K562 (cell line): Measurements from ENCODE around the gene GABRA5. TPM values are rescaled to one million over a fixed set of nuclear protein-coding genes. Genes with fewer than 3 reads are reported as not detected.

Experiments
- ATAC-seq: fragments of 200-7000 bp; cut with Tn5 transposase; 3 replicates; pipeline ENCODE4 v1.9.1; 2020; ENCODE audit warnings: moderate library complexity
- BruUV-seq: library from RNA; stranded (reverse); fragments of 400-500 nt; replicated peaks from 2 replicates; lab custom pipeline; 2021; lab: Mats Ljungman, UMichigan
- CTCF ChIA-PET: fragments of 300-600 bp; formaldehyde crosslinking; extraction: SDS; loops from one replicate; lab custom pipeline; 2021; ENCODE audit warnings: low intra/inter-chr PET ratio; lab: Yijun Ruan, JAX
- POLR2A ChIA-PET: fragments of 300-600, 350-650 bp; sonication (Branson Sonifier 250); formaldehyde crosslinking; extraction: SDS; loops from one replicate; lab custom pipeline; 2021; ENCODE audit warnings: antibody characterized with exemption, inconsistent platforms; lab: Yijun Ruan, JAX
- DNase-seq, 4 experiments: peaks; one replicate each; pipeline versions ENCODE4 v3.0.0 to v3.0.0-alpha.2; 2011 to 2018; ENCODE audit warnings: low spot score in 3 of 4, mixed read lengths in 3 of 4; ENCODE audit errors: extremely low read depth in 1 of 4
- FAIRE-seq: peaks from 2 replicates; lab custom pipeline; 2011; peaks lifted over from hg19 to GRCh38; lab: Jason Lieb, UNC
- H2AFZ ChIP-seq: 2 replicates; pipeline ENCODE4 v1.6.0; 2011; ENCODE audit warnings: low read depth, low read length, control low read depth, inconsistent platforms
- H3K27ac ChIP-seq: fragments of 200-600 bp; 3 replicates; pipeline ENCODE4 v1.8.0; 2011; ENCODE audit warnings: low read depth, mild to moderate bottlenecking, control low read depth, inconsistent platforms, low read length, moderate library complexity, mixed read lengths; ENCODE audit errors: extremely low read depth
- H3K27me3 ChIP-seq, 2 experiments: fragments of 300-600 bp in 1 of 2; 2 replicates in 1 of 2; 3 replicates in 1 of 2; pipeline versions ENCODE4 v1.6.0 to v1.8.0; 2011; ENCODE audit warnings: inconsistent platforms in 2 of 2, low read length in 2 of 2, mild to moderate bottlenecking in 1 of 2, mixed read lengths in 1 of 2, moderate library complexity in 1 of 2; ENCODE audit not compliant: control insufficient read depth in 2 of 2, insufficient read depth in 2 of 2
- H3K36me3 ChIP-seq: fragments of 300-600 bp; 3 replicates; pipeline ENCODE4 v1.8.0; 2011; ENCODE audit warnings: mild to moderate bottlenecking, low read length, inconsistent platforms; ENCODE audit not compliant: control insufficient read depth, insufficient read depth
- H3K4me1 ChIP-seq, 2 experiments: fragments of 200-600 bp in 1 of 2; replicated peaks in 1 of 2; 2 replicates in 1 of 2; 3 replicates in 1 of 2; pipeline versions ENCODE4 v1.5.1 to v1.8.0; 2011; ENCODE audit warnings: inconsistent platforms in 2 of 2, low read length in 2 of 2, mild to moderate bottlenecking in 1 of 2, mixed read lengths in 1 of 2, moderate library complexity in 1 of 2; ENCODE audit not compliant: control insufficient read depth in 2 of 2, insufficient read depth in 2 of 2
- H3K4me2 ChIP-seq: 2 replicates; pipeline ENCODE4 v1.6.1; 2011; ENCODE audit warnings: low read length, control low read depth, inconsistent platforms, mixed read lengths; ENCODE audit not compliant: insufficient read depth
- H3K4me3 ChIP-seq: fragments of 200-600 bp; sonication (generic), shearing (Covaris generic); 2 replicates; pipeline ENCODE4 v1.5.1; 2016; ENCODE audit warnings: control low read depth, inconsistent platforms
- H3K79me2 ChIP-seq: fragments of 200-600 bp; 3 replicates; pipeline ENCODE4 v1.8.0; 2011; ENCODE audit warnings: low read length, inconsistent platforms; ENCODE audit not compliant: control insufficient read depth, insufficient read depth
- H3K9ac ChIP-seq, 2 experiments: 2 replicates each; pipeline versions ENCODE4 v1.6.0 to v1.6.1; 2011; ENCODE audit warnings: low read depth in 2 of 2, low read length in 2 of 2, control low read depth in 1 of 2, inconsistent platforms in 1 of 2, mild to moderate bottlenecking in 1 of 2, mixed read lengths in 1 of 2; ENCODE audit not compliant: insufficient read depth in 1 of 2
- H3K9me1 ChIP-seq: one replicate; pipeline ENCODE4 v1.6.0; 2011; ENCODE audit warnings: inconsistent platforms, mild to moderate bottlenecking, low read length, moderate library complexity; ENCODE audit not compliant: control insufficient read depth, insufficient read depth
- H3K9me3 ChIP-seq: replicated peaks from 2 replicates; pipeline ENCODE4 v1.5.1; 2011; ENCODE audit warnings: low read depth, low read length, inconsistent platforms; ENCODE audit not compliant: control insufficient read depth, insufficient read depth
- H4K20me1 ChIP-seq: replicated peaks from 2 replicates; pipeline ENCODE4 v1.6.1; 2011; ENCODE audit warnings: low read length, inconsistent platforms, mixed read lengths; ENCODE audit not compliant: control insufficient read depth, insufficient read depth
- BHLHE40 ChIP-seq: IDR thresholded peaks from 2 replicates; pipeline ENCODE4 v1.6.1; 2011; ENCODE audit warnings: low read length, improper control_type of control experiment
- CCAR2 ChIP-seq: fragments of 200-400 bp; formaldehyde crosslinking; IDR thresholded peaks from 2 replicates; pipeline ENCODE4 v1.6.1; 2017; ENCODE audit warnings: mild to moderate bottlenecking, low read depth, low read length
- HMGN3 ChIP-seq: IDR thresholded peaks from 2 replicates; pipeline ENCODE4 v1.6.1; 2011; ENCODE audit warnings: borderline replicate concordance, low read depth, mild to moderate bottlenecking, mixed read lengths, low read length; ENCODE audit not compliant: insufficient read length; ENCODE audit errors: extremely low read depth
- PTRF ChIP-seq: fragments of 450-650 bp; IDR thresholded peaks from 2 replicates; pipeline ENCODE4 v1.6.1; 2016; ENCODE audit warnings: mild to moderate bottlenecking, missing genetic modification characterization, missing compliant biosample characterization
- RAD21 ChIP-seq, 2 experiments: fragments of 250-450 bp in 1 of 2; fragments of 450-650 bp in 1 of 2; sonication (Bioruptor Pico) in 1 of 2; formaldehyde crosslinking in 1 of 2; IDR thresholded peaks in 1 of 2; conservative IDR thresholded peaks in 1 of 2; 2 replicates each; pipeline versions ENCODE4 v1.4.0 to v1.8.0; 2020 to 2022; ENCODE audit warnings: mild to moderate bottlenecking in 2 of 2, moderate library complexity in 1 of 2
- SMC3 ChIP-seq: conservative IDR thresholded peaks from 2 replicates; pipeline ENCODE4 v1.6.1; 2011; ENCODE audit warnings: low read depth, low read length, improper control_type of control experiment; ENCODE audit not compliant: insufficient read depth
- STAG1 ChIP-seq: sonication (generic); formaldehyde crosslinking; IDR thresholded peaks from 2 replicates; pipeline ENCODE4 v1.5.0; 2020; ENCODE audit warnings: missing genetic modification reagents, borderline replicate concordance
- ZNF586 ChIP-seq: fragments of 450-650 bp; formaldehyde crosslinking; conservative IDR thresholded peaks from 2 replicates; pipeline ENCODE4 v1.4.0; 2020; ENCODE audit warnings: mild to moderate bottlenecking, moderate library complexity
- WGBS: fragments of 100-300 bp; shearing (Covaris generic); methylation state at CpG from one replicate; pipeline ENCODE4 v1.1.6; 2016; ENCODE audit warnings: low coverage, mixed read lengths; ENCODE audit not compliant: insufficient coverage; ENCODE audit errors: missing lambda C conversion rate; 5-methylcytosine and 5-hydroxymethylcytosine counted together
- in situ Hi-C: fragments of 300-500 bp; cut with MboI; formaldehyde crosslinking; loops from 4 replicates; pipeline ENCODE4 v1.15.0; 2018; ENCODE audit warnings: inconsistent platforms, mixed read lengths
- intact Hi-C: fragments of 100-400 bp; cut with micrococcal nuclease; formaldehyde crosslinking; loops from 2 replicates; pipeline ENCODE4 v1.14.2; 2022
- polyA plus RNA-seq, 8 experiments: library from polyadenylated mRNA; depleted of rRNA in 4 of 8; stranded (reverse) in 5 of 8; unstranded in 3 of 8; fragments of >200 nt; fragmentation: Nextera tagmentation in 2 of 8; fragmentation: Illumina TruSeq in 1 of 8; extraction: Ambion mirVana in 2 of 8; extraction: Trizol in 1 of 8; gene quantifications; 2 replicates each; pipeline versions ENCODE4 v1.2.1 to v1.2.3, GENCODE V29; 2011 to 2014; ENCODE audit warnings: inconsistent platforms in 1 of 8, missing spikeins in 1 of 8
- total RNA-seq, 7 experiments: library from RNA; depleted of rRNA in 6 of 7; stranded (reverse); fragments of >200 nt in 6 of 7; fragmentation: Illumina TruSeq in 2 of 7; extraction: Trizol in 2 of 7; gene quantifications; 2 replicates each; pipeline versions ENCODE4 v1.2.1 to v1.2.3, GENCODE V29; 2011 to 2021; ENCODE audit warnings: low replicate concordance in 1 of 7

Gene GABRA5
- total and polyA plus RNA-seq, 9 of the 15 experiments (the other 6 are each of a cell fraction or from before 2014, with no cell fraction given), result not detected

DNA sequence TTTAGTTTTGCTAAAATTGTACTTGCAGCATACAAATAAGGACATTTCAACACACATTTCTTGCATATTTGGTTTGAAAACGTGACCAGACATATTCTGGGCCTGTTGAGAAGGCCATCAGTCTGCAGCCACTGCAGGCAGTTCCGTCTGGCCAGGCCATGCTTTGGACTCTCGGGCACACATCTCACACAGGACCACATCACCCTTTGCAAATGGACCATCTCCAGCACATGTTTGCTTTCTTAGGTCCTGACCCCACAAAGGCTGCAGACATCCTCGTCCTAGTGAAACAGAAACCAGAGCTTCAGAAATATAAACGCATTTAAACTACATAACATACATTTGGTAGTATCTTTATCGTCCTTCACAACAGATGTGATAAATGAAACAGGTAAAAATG, 24.1 kb downstream of the GABRA5 start:
- CTCF ChIA-PET, result interaction anchor here (0.6 to 2.0 kb wide), 6 partner anchors 126 to 883 kb away, joined by 3 to 20 read pairs (median 4); no protein-coding TSS in a partner anchor
- Histone ChIP-seq H4K20me1 (peaks cover 4% of the 10 kb centered on the region), H3K4me2 (no peak overlapping the region), H3K9me1 (no peaks in the 10 kb centered on the region), H3K27me3 (peaks cover 2 to 9% of the 10 kb centered on the region in 2 experiments; a peak in 3 of 5 replicates), H3K27ac (no peak overlapping the region), H3K4me3 (no peak overlapping the region), H3K9me3 (no peaks in the 10 kb centered on the region), H3K36me3 (no peaks in the 10 kb centered on the region), H2AFZ (no peak overlapping the region), H3K79me2 (no peaks in the 10 kb centered on the region), H3K9ac (no peak overlapping the region), H3K4me1 (peaks cover 0 to 4% of the 10 kb centered on the region in 2 experiments; a peak in 1 of 5 replicates)
- DNase-seq (no peak), FAIRE-seq (no peak), ATAC-seq (no peak)
- in situ Hi-C loops (loop anchor here (5.0 to 25.0 kb wide), 3 partner anchors 466 to 1234 kb away; no protein-coding TSS in a partner anchor), intact Hi-C loops (loop anchor here (1.0 to 2.0 kb wide), 3 partner anchors 126 to 1232 kb away; no protein-coding TSS in a partner anchor)
- POLR2A ChIA-PET, result interaction anchor here (0.6 kb wide), 1 partner anchor 840 kb away, joined by 3 read pairs; no protein-coding TSS in a partner anchor
- WGBS, result 9% methylated on average over 6 of the region's 6 CpGs
- no TSS peak for BruUV-seq
- TF ChIP-seq HMGN3, result no peak

DNA sequence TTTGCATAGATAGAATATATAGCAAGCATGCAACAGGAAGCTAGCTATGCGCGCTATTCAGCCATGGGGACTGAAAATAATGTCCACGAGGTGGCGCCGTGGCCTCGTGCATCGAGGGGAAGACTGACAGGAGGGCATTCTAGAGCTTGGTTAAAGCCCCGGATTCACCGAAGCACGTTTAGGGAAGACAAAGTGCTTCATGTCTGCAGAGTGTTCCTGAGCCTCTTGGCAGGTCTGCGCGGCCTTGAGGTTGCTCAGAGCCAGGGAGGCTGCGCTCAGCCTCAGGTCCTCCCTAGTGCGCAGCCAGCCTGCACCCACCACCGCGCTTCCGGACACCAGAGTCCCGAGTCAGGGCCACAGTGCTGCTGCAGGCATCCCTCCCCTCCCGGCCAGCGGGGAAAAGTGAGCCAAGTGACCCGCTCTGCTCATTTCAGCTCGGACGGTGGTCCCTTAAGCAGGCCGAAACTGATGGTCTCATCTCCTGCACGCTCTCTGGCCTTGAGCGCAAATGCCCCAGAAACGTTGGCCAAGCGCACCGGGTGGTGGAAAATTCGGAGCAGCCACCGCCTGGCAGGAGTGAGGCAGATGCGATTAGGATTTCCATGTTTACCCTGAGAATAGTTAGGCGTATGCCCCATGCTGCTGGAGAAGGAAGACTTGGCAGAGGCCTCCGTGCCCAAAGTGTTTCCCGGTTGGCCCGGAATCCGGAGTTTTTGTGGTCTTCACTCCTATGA, 24.8 kb downstream of the GABRA5 start:
- peaks cover 4% of the 10 kb centered on the region for H4K20me1 ChIP-seq
- ATAC-seq (peak; percentile 93), FAIRE-seq (peak; percentile 95), DNase-seq (peak; percentile 61 to 83 (median 65))
- peaks cover 2 to 9% of the 10 kb centered on the region in 2 experiments; a peak in 3 of 5 replicates for H3K27me3 ChIP-seq
- H3K9me1 ChIP-seq, result no peaks in the 10 kb centered on the region
- no peaks in the 10 kb centered on the region for H3K36me3 ChIP-seq
- POLR2A ChIA-PET, result interaction anchor here (0.6 kb wide), 1 partner anchor 839 kb away, joined by 3 read pairs; no protein-coding TSS in a partner anchor
- 24% methylated on average over 31 of the region's 37 CpGs for WGBS
- no peak overlapping the region for H3K4me2 ChIP-seq
- CTCF ChIA-PET, result interaction anchor here (0.6 to 2.0 kb wide), 5 partner anchors 125 to 883 kb away, joined by 3 to 20 read pairs (median 6); no protein-coding TSS in a partner anchor
- BruUV-seq, result no TSS peak
- H3K27ac ChIP-seq, result no peak overlapping the region
- H3K9me3 ChIP-seq, result no peaks in the 10 kb centered on the region
- no peaks in the 10 kb centered on the region for H3K79me2 ChIP-seq
- intact Hi-C loops, result loop anchor here (1.0 to 2.0 kb wide), 3 partner anchors 126 to 1231 kb away; no protein-coding TSS in a partner anchor
- H3K4me1 ChIP-seq, result peaks cover 0 to 4% of the 10 kb centered on the region in 2 experiments; a peak in 1 of 5 replicates
- in situ Hi-C loops, result loop anchor here (5.0 to 25.0 kb wide), 3 partner anchors 466 to 1233 kb away; no protein-coding TSS in a partner anchor
- H2AFZ ChIP-seq, result 0 out of 2 replicates have a peak overlapping the region, but pooled peaks have one; percentile 4
- H3K4me3 ChIP-seq, result no peak overlapping the region
- H3K9ac ChIP-seq, result no peak overlapping the region
- TF ChIP-seq RAD21 (CRISPR knock-in tag; conservative IDR thresholded peaks at IDR 0.05 in 1 of 2, IDR thresholded peaks at IDR 0.05 in 1 of 2), result peak; percentile 69 to 88
- no peak for TF ChIP-seq ZNF586 (CRISPR knock-in tag)
- peak; percentile 82 for TF ChIP-seq SMC3
- no peak for TF ChIP-seq CCAR2
- TF ChIP-seq PTRF (tag), result no peak
- peak; percentile 94 for TF ChIP-seq STAG1 (CRISPR knock-in tag)
- TF ChIP-seq BHLHE40, result peak; percentile 18; the same call in 1 of the 2 replicates
